Spleen (tissue), 11 donors: Measurements from ENCODE around the gene LRRTM4. TPM values are rescaled to one million over a fixed set of nuclear protein-coding genes. Genes with fewer than 3 reads are reported as not detected.

Experiments
- DNase-seq: peaks from one replicate; pipeline ENCODE4 v3.0.0-alpha.2; 2020
- H3K27ac ChIP-seq, 8 donors: fragments of 200-600 bp; sonication (generic) in 7 of 8; 1 replicate in 4 of 8; 2 replicates in 4 of 8; pipeline versions ENCODE4 v1.5.0 to v1.8.0; 2016 to 2021; ENCODE audit warnings: inconsistent platforms in 4 of 8, mild to moderate bottlenecking in 4 of 8, moderate library complexity in 1 of 8
- H3K27me3 ChIP-seq, 7 donors: fragments of 200-600 bp; sonication (generic) in 6 of 7; replicated peaks in 1 of 7; 1 replicate in 4 of 7; 2 replicates in 3 of 7; pipeline versions ENCODE4 v1.5.0 to v1.8.0; 2016 to 2021; ENCODE audit warnings: inconsistent platforms in 3 of 7, mild to moderate bottlenecking in 1 of 7
- H3K36me3 ChIP-seq, 6 donors: fragments of 200-600 bp; sonication (generic) in 5 of 6; 1 replicate in 4 of 6; 2 replicates in 2 of 6; pipeline versions ENCODE4 v1.5.0 to v1.8.0; 2016 to 2021; ENCODE audit warnings: inconsistent platforms in 2 of 6
- H3K4me1 ChIP-seq, 6 donors: fragments of 200-600 bp; sonication (generic) in 5 of 6; 1 replicate in 3 of 6; 2 replicates in 3 of 6; pipeline versions ENCODE4 v1.5.0 to v1.8.0; 2016 to 2021; ENCODE audit warnings: inconsistent platforms in 3 of 6
- H3K4me3 ChIP-seq, 8 donors: fragments of 200-600 bp; sonication (generic) in 7 of 8; 1 replicate in 4 of 8; 2 replicates in 4 of 8; pipeline versions ENCODE4 v1.5.0 to v1.8.0; 2016 to 2021; ENCODE audit warnings: inconsistent platforms in 4 of 8, mild to moderate bottlenecking in 4 of 8, moderate library complexity in 2 of 8
- H3K9me3 ChIP-seq, 8 donors: fragments of 200-600 bp; sonication (generic) in 7 of 8; 1 replicate in 4 of 8; 2 replicates in 4 of 8; pipeline versions ENCODE4 v1.5.0 to v1.8.0; 2016 to 2021; ENCODE audit warnings: inconsistent platforms in 4 of 8
- CTCF ChIP-seq, 11 experiments: fragments of 200-600 bp in 7 of 11; fragments of 450-650 bp in 4 of 11; sonication (generic) in 4 of 11; IDR thresholded peaks in 8 of 11; conservative IDR thresholded peaks in 3 of 11; 1 replicate in 7 of 11; 2 replicates in 4 of 11; pipeline versions ENCODE4 v1.4.0 to v1.8.0; 2016 to 2021; ENCODE audit warnings: antibody characterized with exemption in 11 of 11, inconsistent platforms in 4 of 11, mild to moderate bottlenecking in 1 of 11
- POLR2A ChIP-seq, 3 donors: fragments of 450-650 bp; IDR thresholded peaks; one replicate each; pipeline ENCODE4 v1.5.1; 2017; ENCODE audit warnings: antibody characterized with exemption in 3 of 3, mild to moderate bottlenecking in 1 of 3
- POLR2AphosphoS5 ChIP-seq, 3 donors: sonication (generic); formaldehyde crosslinking; IDR thresholded peaks; one replicate each; pipeline ENCODE4 v1.5.1; 2017; ENCODE audit warnings: antibody characterized with exemption in 3 of 3
- WGBS, 5 donors: extraction: QIAGEN DNeasy Blood & Tissue Kit in 3 of 5; methylation state at CpG; one replicate each; pipeline versions ENCODE4 v1.1.5 to v1.1.7; 2013 to 2018; 5-methylcytosine and 5-hydroxymethylcytosine counted together
- intact Hi-C: fragments of 100-400 bp; cut with DNase I; formaldehyde crosslinking; loops from one replicate; pipeline ENCODE4 v1.15.0; 2023; ENCODE audit warnings: low total_unique reads
- polyA plus RNA-seq, 3 donors: library from polyadenylated mRNA; stranded (reverse); fragments of 200-250 nt; gene quantifications; one replicate each; pipeline ENCODE4 v1.2.1, GENCODE V29; 2013
- total RNA-seq, 7 donors: library from RNA; depleted of rRNA in 3 of 7; stranded (reverse); fragments of >200 nt in 3 of 7; fragmentation: NEBNext Ultra II Directional in 4 of 7; extraction: Animal tissue kit (Norgen Biotek cat#: 25700) in 4 of 7; gene quantifications; one replicate each; pipeline versions ENCODE4 v1.1.0 to v1.2.1, GENCODE V29; 2016 to 2021
- donor health status: healthy with polysubstance abuse.
- donor health status: DM: no; HTN: no; CAD: no; lungs with moderate emphysema.
- donor health status: DM: no; HTN: no; CAD: no.
- donor health status: Bipolar disorder and iron deficiency.
- donor health status: healthy.
- donor health status: DM: no; HTN: no; CAD: no.
- donor health status: DM: yes; HTN: yes; CAD: no.

LRRTM4 gene
- total and polyA plus RNA-seq, 10 donors = 0.03 to 0.33 (median 0.14) TPM; not detected in 5

GRCh38 chr2:76921006-76921405 lies 601.2 kb downstream of the LRRTM4 start:
- Histone ChIP-seq H3K27ac (no peak overlapping the region), H3K4me1 (no peaks in the 10 kb centered on the region), H3K4me3 (no peak overlapping the region), H3K36me3 (no peaks in the 10 kb centered on the region), H3K9me3 (no peaks in the 10 kb centered on the region), H3K27me3 (no peaks in the 10 kb centered on the region)
- no peak for DNase-seq
- intact Hi-C loops = no loop called here
- WGBS, 5 donors = 79 to 93% (median 89%) methylated on average over 2 of the region's 2 CpGs
- TF ChIP-seq POLR2A (IDR thresholded peaks at IDR 0.05) (no peak), POLR2AphosphoS5 (IDR thresholded peaks at IDR 0.05) (no peak), CTCF (IDR thresholded peaks at IDR 0.05 in 8 of 11, conservative IDR thresholded peaks at IDR 0.05 in 3 of 11) (no peak)

- Histone ChIP-seq H3K4me1 (no peaks in the 10 kb centered on the region), H3K27ac (no peak overlapping the region), H3K36me3 (no peaks in the 10 kb centered on the region), H3K4me3 (no peak overlapping the region), H3K27me3 (no peaks in the 10 kb centered on the region), H3K9me3 (peaks cover 0 to 3% (median 0%) of the 10 kb centered on the region in 8 donors)
- intact Hi-C loops = no loop called here
- TF ChIP-seq CTCF (IDR thresholded peaks at IDR 0.05 in 8 of 11, conservative IDR thresholded peaks at IDR 0.05 in 3 of 11) (no peak), POLR2AphosphoS5 (IDR thresholded peaks at IDR 0.05) (no peak), POLR2A (IDR thresholded peaks at IDR 0.05) (no peak)
- DNase-seq = no peak
- WGBS, 5 donors = 87 to 92% (median 90%) methylated on average over 6 of the region's 6 CpGs
Measured at GRCh38 chr2:76895469-76895868, 626.7 kb downstream of the LRRTM4 start.

GRCh38 chr2:76870581-76870980 lies 651.6 kb downstream of the LRRTM4 start:
- 65 to 84% (median 71%) methylated on average over 1 of the region's 1 CpG for WGBS, 5 donors
- Histone ChIP-seq H3K27me3 (no peaks in the 10 kb centered on the region), H3K4me3 (no peak overlapping the region), H3K9me3 (no peaks in the 10 kb centered on the region), H3K4me1 (no peaks in the 10 kb centered on the region), H3K27ac (no peak overlapping the region), H3K36me3 (no peaks in the 10 kb centered on the region)
- intact Hi-C loops = no loop called here
- TF ChIP-seq POLR2AphosphoS5 (IDR thresholded peaks at IDR 0.05) (no peak), CTCF (IDR thresholded peaks at IDR 0.05 in 8 of 11, conservative IDR thresholded peaks at IDR 0.05 in 3 of 11) (no peak), POLR2A (IDR thresholded peaks at IDR 0.05) (no peak)
- DNase-seq = no peak

GRCh38 chr2:76870011-76870410 lies 652.2 kb downstream of the LRRTM4 start:
- H3K4me1 ChIP-seq = no peaks in the 10 kb centered on the region
- no peaks in the 10 kb centered on the region for H3K27me3 ChIP-seq
- no peaks in the 10 kb centered on the region for H3K36me3 ChIP-seq
- no peaks in the 10 kb centered on the region for H3K9me3 ChIP-seq
- DNase-seq = no peak
- TF ChIP-seq POLR2AphosphoS5 (IDR thresholded peaks at IDR 0.05) = no peak
- no peak for TF ChIP-seq POLR2A (IDR thresholded peaks at IDR 0.05)
- no peak for TF ChIP-seq CTCF (IDR thresholded peaks at IDR 0.05 in 8 of 11, conservative IDR thresholded peaks at IDR 0.05 in 3 of 11)
- H3K4me3 ChIP-seq = no peak overlapping the region
- 80 to 100% (median 90%) methylated on average over 1 of the region's 1 CpG for WGBS, 5 donors
- intact Hi-C loops = no loop called here
- no peak overlapping the region for H3K27ac ChIP-seq
